WTC11 (cell line): ENCODE data around the gene TSLP. TPM values are rescaled to one million over a fixed set of nuclear protein-coding genes. Genes with fewer than 3 reads are reported as not detected.
A peak's percentile ranks its signal among the peaks of the same experiment; 100 is the strongest.

Experiments used
- CBFB ChIP-seq: sonication (generic); formaldehyde crosslinking; IDR thresholded peaks from 2 replicates; pipeline ENCODE4 v1.8.1; 2022; ENCODE audit warnings: mild to moderate bottlenecking, low read depth, missing genetic modification reagents
- CREB1 ChIP-seq: sonication (generic); formaldehyde crosslinking; IDR thresholded peaks from 2 replicates; pipeline ENCODE4 v1.8.0; 2023; ENCODE audit warnings: mild to moderate bottlenecking, missing genetic modification reagents
- ELF4 ChIP-seq: sonication (generic); formaldehyde crosslinking; IDR thresholded peaks from 2 replicates; pipeline ENCODE4 v1.8.1; 2022; ENCODE audit warnings: low read depth, mild to moderate bottlenecking, moderate library complexity, missing genetic modification reagents
- GABPB1 ChIP-seq: sonication (generic); formaldehyde crosslinking; IDR thresholded peaks from 2 replicates; pipeline ENCODE4 v1.8.1; 2023; ENCODE audit warnings: mild to moderate bottlenecking, missing genetic modification reagents
- GTF2I ChIP-seq: fragments of 250-450 bp; sonication (Bioruptor Pico); conservative IDR thresholded peaks from 2 replicates; pipeline ENCODE4 v1.4.0; 2021; ENCODE audit warnings: mild to moderate bottlenecking
- HMGA2 ChIP-seq: fragments of 250-450 bp; sonication (Bioruptor Pico); IDR thresholded peaks from 2 replicates; pipeline ENCODE4 v1.4.0; 2021; ENCODE audit warnings: mild to moderate bottlenecking, moderate library complexity
- JAZF1 ChIP-seq: fragments of 250-450 bp; sonication (Bioruptor Pico); IDR thresholded peaks from 2 replicates; pipeline ENCODE4 v1.9.0; 2021; ENCODE audit warnings: moderate library complexity, mild to moderate bottlenecking, inconsistent platforms
- JUN ChIP-seq: sonication (generic); formaldehyde crosslinking; IDR thresholded peaks from 2 replicates; pipeline ENCODE4 v1.8.0; 2023; ENCODE audit warnings: mild to moderate bottlenecking, missing genetic modification reagents
- NFE2L1 ChIP-seq: sonication (generic); formaldehyde crosslinking; IDR thresholded peaks from 2 replicates; pipeline ENCODE4 v1.8.1; 2023; ENCODE audit warnings: missing genetic modification reagents
- NFYB ChIP-seq: sonication (generic); formaldehyde crosslinking; conservative IDR thresholded peaks from 2 replicates; pipeline ENCODE4 v1.8.0; 2022; ENCODE audit warnings: low read depth, missing genetic modification reagents
- RELA ChIP-seq: sonication (generic); formaldehyde crosslinking; IDR thresholded peaks from 2 replicates; pipeline ENCODE4 v1.8.1; 2022; ENCODE audit warnings: missing genetic modification reagents, mild to moderate bottlenecking, borderline replicate concordance
- SMAD4 ChIP-seq: sonication (generic); formaldehyde crosslinking; IDR thresholded peaks from 2 replicates; pipeline ENCODE4 v1.8.0; 2022; ENCODE audit warnings: mild to moderate bottlenecking, missing genetic modification reagents
- ZNF219 ChIP-seq: sonication (generic); formaldehyde crosslinking; IDR thresholded peaks from 2 replicates; pipeline ENCODE4 v1.8.0; 2023; ENCODE audit warnings: missing genetic modification reagents, mild to moderate bottlenecking, borderline replicate concordance
- ZNF317 ChIP-seq: sonication (generic); formaldehyde crosslinking; IDR thresholded peaks from 2 replicates; pipeline ENCODE4 v1.8.1; 2023; ENCODE audit warnings: low read depth, mild to moderate bottlenecking, moderate library complexity, missing genetic modification reagents, borderline replicate concordance
- total RNA-seq: library from RNA; stranded (reverse); gene quantifications from 3 replicates; pipeline ENCODE4 v1.2.3, GENCODE V29; 2021
- TF ChIP-seq, protein P1 (sequence below): sonication (generic); formaldehyde crosslinking; IDR thresholded peaks from 2 replicates; pipeline ENCODE4 v1.8.1; 2023; ENCODE audit warnings: mild to moderate bottlenecking, moderate library complexity, missing genetic modification reagents
- TF ChIP-seq, protein P2 (sequence below): sonication (generic); formaldehyde crosslinking; IDR thresholded peaks from 2 replicates; pipeline ENCODE4 v1.8.0; 2023; ENCODE audit warnings: missing genetic modification reagents
- TF ChIP-seq, protein P3 (sequence below): sonication (generic); formaldehyde crosslinking; IDR thresholded peaks from 2 replicates; pipeline ENCODE4 v1.8.1; 2022; ENCODE audit warnings: missing genetic modification reagents, borderline replicate concordance
- TF ChIP-seq, protein P4 (sequence below): sonication (generic); formaldehyde crosslinking; IDR thresholded peaks from 2 replicates; pipeline ENCODE4 v1.8.0; 2022; ENCODE audit warnings: mild to moderate bottlenecking, missing genetic modification reagents
- TF ChIP-seq, protein P5 (sequence below): sonication (generic); formaldehyde crosslinking; IDR thresholded peaks from 2 replicates; pipeline ENCODE4 v1.8.0; 2022; ENCODE audit warnings: mild to moderate bottlenecking, missing genetic modification reagents
- TF ChIP-seq, protein P6 (sequence below): sonication (generic); formaldehyde crosslinking; IDR thresholded peaks from 2 replicates; pipeline ENCODE4 v1.8.1; 2022; ENCODE audit warnings: mild to moderate bottlenecking, moderate library complexity, missing genetic modification reagents
- TF ChIP-seq, protein P7 (sequence below): sonication (generic); formaldehyde crosslinking; IDR thresholded peaks from 2 replicates; pipeline ENCODE4 v1.8.1; 2023; ENCODE audit warnings: mild to moderate bottlenecking, missing genetic modification reagents, borderline replicate concordance
- TF ChIP-seq, protein P8 (sequence below): sonication (generic); formaldehyde crosslinking; IDR thresholded peaks from 2 replicates; pipeline ENCODE4 v1.8.1; 2022; ENCODE audit warnings: mild to moderate bottlenecking, missing genetic modification reagents, moderate library complexity, borderline replicate concordance

TSLP gene
- total RNA-seq, 1 experiment from 2014 or later: 0.87 TPM

DNA sequence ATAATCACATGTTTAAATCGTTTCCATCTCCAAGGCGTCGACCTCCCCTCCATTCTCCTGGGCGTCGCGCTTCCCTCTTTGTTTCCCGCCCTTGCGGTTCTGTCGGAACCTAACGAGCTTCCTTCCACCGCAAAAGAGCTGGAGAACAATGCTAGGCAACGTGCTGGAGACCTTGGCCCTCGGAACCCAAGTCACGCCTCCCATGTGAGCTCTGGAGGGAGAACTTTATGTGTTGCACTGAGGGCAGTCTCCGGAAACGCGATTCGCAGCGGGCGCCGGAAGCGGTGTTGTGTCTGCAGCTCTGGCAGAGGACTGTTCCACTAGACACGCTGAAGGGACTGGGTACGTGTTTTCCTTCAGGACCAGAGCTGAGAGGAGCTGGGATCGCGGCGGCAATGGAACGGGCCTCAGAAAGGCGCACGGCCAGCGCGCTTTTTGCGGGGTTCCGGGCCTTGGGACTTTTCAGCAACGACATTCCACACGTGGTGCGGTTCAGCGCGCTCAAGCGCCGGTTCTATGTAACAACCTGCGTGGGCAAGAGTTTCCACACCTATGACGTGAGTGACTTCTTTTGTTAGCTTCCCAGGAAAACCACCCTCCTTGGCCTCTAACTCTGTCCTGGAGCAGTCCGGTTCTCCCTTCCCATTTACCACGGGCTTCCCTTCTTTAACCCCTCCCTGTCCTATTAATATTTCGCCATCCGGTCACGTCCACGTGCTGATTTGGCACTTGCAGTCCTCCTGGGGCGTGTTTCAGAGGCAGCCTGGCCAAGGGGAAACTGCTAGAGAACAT lies 20.7 kb downstream of the TSLP start, which contains the start of gene WDR36 (continued):
- TF ChIP-seq, protein P1, sequence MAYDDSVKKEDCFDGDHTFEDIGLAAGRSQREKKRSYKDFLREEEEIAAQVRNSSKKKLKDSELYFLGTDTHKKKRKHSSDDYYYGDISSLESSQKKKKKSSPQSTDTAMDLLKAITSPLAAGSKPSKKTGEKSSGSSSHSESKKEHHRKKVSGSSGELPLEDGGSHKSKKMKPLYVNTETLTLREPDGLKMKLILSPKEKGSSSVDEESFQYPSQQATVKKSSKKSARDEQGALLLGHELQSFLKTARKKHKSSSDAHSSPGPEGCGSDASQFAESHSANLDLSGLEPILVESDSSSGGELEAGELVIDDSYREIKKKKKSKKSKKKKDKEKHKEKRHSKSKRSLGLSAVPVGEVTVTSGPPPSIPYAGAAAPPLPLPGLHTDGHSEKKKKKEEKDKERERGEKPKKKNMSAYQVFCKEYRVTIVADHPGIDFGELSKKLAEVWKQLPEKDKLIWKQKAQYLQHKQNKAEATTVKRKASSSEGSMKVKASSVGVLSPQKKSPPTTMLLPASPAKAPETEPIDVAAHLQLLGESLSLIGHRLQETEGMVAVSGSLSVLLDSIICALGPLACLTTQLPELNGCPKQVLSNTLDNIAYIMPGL (CRISPR knock-in tag): peak; percentile 90
- TF ChIP-seq HMGA2 (CRISPR knock-in tag) (peak; percentile 32; the same call in 1 of the 2 replicates), GTF2I (CRISPR knock-in tag) (no peak), JAZF1 (no peak), CBFB (CRISPR knock-in tag) (peak; percentile 95; the same call in 1 of the 2 replicates), ZNF219 (CRISPR knock-in tag) (peak; percentile 93; the same call in 1 of the 2 replicates), CREB1 (CRISPR knock-in tag) (peak; percentile 99), ZNF317 (CRISPR knock-in tag) (peak; percentile 79; the same call in 1 of the 2 replicates), RELA (peak; percentile 98), GABPB1 (CRISPR knock-in tag) (peak; percentile 93), NFYB (CRISPR knock-in tag) (peak; percentile 69), ELF4 (CRISPR knock-in tag) (peak; percentile 97), SMAD4 (peak; percentile 97), JUN (CRISPR knock-in tag) (peak; percentile 97; the same call in 1 of the 2 replicates), NFE2L1 (CRISPR knock-in tag) (peak; percentile 99)
- TF ChIP-seq, protein P2, sequence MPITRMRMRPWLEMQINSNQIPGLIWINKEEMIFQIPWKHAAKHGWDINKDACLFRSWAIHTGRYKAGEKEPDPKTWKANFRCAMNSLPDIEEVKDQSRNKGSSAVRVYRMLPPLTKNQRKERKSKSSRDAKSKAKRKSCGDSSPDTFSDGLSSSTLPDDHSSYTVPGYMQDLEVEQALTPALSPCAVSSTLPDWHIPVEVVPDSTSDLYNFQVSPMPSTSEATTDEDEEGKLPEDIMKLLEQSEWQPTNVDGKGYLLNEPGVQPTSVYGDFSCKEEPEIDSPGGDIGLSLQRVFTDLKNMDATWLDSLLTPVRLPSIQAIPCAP (CRISPR knock-in tag): peak; percentile 99
- TF ChIP-seq, protein P3, sequence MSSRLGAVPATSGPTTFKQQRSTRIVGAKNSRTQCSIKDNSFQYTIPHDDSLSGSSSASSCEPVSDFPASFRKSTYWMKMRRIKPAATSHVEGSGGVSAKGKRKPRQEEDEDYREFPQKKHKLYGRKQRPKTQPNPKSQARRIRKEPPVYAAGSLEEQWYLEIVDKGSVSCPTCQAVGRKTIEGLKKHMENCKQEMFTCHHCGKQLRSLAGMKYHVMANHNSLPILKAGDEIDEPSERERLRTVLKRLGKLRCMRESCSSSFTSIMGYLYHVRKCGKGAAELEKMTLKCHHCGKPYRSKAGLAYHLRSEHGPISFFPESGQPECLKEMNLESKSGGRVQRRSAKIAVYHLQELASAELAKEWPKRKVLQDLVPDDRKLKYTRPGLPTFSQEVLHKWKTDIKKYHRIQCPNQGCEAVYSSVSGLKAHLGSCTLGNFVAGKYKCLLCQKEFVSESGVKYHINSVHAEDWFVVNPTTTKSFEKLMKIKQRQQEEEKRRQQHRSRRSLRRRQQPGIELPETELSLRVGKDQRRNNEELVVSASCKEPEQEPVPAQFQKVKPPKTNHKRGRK (CRISPR knock-in tag): peak; percentile 66; the same call in 1 of the 2 replicates
- TF ChIP-seq, protein P4, sequence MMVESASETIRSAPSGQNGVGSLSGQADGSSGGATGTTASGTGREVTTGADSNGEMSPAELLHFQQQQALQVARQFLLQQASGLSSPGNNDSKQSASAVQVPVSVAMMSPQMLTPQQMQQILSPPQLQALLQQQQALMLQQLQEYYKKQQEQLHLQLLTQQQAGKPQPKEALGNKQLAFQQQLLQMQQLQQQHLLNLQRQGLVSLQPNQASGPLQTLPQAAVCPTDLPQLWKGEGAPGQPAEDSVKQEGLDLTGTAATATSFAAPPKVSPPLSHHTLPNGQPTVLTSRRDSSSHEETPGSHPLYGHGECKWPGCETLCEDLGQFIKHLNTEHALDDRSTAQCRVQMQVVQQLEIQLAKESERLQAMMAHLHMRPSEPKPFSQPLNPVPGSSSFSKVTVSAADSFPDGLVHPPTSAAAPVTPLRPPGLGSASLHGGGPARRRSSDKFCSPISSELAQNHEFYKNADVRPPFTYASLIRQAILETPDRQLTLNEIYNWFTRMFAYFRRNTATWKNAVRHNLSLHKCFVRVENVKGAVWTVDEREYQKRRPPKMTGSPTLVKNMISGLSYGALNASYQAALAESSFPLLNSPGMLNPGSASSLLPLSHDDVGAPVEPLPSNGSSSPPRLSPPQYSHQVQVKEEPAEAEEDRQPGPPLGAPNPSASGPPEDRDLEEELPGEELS: peak; percentile 99
- TF ChIP-seq, protein P5, sequence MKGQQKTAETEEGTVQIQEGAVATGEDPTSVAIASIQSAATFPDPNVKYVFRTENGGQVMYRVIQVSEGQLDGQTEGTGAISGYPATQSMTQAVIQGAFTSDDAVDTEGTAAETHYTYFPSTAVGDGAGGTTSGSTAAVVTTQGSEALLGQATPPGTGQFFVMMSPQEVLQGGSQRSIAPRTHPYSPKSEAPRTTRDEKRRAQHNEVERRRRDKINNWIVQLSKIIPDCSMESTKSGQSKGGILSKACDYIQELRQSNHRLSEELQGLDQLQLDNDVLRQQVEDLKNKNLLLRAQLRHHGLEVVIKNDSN (CRISPR knock-in tag): peak; percentile 87
- TF ChIP-seq, protein P6, sequence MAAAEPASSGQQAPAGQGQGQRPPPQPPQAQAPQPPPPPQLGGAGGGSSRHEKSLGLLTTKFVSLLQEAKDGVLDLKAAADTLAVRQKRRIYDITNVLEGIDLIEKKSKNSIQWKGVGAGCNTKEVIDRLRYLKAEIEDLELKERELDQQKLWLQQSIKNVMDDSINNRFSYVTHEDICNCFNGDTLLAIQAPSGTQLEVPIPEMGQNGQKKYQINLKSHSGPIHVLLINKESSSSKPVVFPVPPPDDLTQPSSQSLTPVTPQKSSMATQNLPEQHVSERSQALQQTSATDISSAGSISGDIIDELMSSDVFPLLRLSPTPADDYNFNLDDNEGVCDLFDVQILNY (CRISPR knock-in tag): peak; percentile 99
- TF ChIP-seq, protein P7, sequence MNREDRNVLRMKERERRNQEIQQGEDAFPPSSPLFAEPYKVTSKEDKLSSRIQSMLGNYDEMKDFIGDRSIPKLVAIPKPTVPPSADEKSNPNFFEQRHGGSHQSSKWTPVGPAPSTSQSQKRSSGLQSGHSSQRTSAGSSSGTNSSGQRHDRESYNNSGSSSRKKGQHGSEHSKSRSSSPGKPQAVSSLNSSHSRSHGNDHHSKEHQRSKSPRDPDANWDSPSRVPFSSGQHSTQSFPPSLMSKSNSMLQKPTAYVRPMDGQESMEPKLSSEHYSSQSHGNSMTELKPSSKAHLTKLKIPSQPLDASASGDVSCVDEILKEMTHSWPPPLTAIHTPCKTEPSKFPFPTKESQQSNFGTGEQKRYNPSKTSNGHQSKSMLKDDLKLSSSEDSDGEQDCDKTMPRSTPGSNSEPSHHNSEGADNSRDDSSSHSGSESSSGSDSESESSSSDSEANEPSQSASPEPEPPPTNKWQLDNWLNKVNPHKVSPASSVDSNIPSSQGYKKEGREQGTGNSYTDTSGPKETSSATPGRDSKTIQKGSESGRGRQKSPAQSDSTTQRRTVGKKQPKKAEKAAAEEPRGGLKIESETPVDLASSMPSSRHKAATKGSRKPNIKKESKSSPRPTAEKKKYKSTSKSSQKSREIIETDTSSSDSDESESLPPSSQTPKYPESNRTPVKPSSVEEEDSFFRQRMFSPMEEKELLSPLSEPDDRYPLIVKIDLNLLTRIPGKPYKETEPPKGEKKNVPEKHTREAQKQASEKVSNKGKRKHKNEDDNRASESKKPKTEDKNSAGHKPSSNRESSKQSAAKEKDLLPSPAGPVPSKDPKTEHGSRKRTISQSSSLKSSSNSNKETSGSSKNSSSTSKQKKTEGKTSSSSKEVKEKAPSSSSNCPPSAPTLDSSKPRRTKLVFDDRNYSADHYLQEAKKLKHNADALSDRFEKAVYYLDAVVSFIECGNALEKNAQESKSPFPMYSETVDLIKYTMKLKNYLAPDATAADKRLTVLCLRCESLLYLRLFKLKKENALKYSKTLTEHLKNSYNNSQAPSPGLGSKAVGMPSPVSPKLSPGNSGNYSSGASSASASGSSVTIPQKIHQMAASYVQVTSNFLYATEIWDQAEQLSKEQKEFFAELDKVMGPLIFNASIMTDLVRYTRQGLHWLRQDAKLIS (CRISPR knock-in tag): peak; percentile 100
- TF ChIP-seq, protein P8, sequence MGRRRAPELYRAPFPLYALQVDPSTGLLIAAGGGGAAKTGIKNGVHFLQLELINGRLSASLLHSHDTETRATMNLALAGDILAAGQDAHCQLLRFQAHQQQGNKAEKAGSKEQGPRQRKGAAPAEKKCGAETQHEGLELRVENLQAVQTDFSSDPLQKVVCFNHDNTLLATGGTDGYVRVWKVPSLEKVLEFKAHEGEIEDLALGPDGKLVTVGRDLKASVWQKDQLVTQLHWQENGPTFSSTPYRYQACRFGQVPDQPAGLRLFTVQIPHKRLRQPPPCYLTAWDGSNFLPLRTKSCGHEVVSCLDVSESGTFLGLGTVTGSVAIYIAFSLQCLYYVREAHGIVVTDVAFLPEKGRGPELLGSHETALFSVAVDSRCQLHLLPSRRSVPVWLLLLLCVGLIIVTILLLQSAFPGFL: peak; percentile 95
